Measurements from ENCODE around the gene TNFSF18.

DNA sequence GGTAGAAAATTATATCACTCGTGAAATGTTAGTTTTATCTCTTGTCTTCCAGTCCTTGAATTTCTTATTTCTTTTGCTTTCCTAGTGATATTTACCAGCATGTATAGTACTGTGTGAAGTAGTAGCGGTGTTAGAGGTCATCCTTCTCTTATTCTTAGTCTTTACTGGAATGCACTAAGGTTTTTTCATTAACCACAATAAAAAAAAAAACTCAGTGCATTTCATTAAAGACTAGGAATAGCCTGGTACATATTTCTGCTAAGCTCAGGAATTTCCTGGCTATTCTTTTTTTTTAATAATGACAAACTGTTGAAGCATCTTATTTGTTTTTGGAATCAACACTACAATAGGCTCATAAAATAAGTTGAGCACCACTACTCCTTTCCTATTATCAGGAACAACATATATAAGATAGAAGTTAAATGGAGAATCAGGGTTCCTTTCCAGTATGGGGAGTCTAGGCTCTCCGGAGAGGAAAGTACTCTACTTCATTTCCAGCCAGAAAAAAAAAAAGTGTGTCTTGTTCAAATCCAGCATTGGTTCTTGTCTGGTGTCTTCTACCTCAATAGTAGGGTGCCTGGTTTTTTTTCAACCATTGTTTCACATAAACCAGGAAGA is 60.0 kb downstream of the TNFSF18 start:
- TF ChIP-seq, protein P1, sequence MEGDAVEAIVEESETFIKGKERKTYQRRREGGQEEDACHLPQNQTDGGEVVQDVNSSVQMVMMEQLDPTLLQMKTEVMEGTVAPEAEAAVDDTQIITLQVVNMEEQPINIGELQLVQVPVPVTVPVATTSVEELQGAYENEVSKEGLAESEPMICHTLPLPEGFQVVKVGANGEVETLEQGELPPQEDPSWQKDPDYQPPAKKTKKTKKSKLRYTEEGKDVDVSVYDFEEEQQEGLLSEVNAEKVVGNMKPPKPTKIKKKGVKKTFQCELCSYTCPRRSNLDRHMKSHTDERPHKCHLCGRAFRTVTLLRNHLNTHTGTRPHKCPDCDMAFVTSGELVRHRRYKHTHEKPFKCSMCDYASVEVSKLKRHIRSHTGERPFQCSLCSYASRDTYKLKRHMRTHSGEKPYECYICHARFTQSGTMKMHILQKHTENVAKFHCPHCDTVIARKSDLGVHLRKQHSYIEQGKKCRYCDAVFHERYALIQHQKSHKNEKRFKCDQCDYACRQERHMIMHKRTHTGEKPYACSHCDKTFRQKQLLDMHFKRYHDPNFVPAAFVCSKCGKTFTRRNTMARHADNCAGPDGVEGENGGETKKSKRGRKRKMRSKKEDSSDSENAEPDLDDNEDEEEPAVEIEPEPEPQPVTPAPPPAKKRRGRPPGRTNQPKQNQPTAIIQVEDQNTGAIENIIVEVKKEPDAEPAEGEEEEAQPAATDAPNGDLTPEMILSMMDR (IDR thresholded peaks at IDR 0.05; ENCODE audit: low read depth, low read length, poor library complexity, severe bottlenecking), result no peak
- TF ChIP-seq EZH2phosphoT487 (IDR thresholded peaks at IDR 0.05; ENCODE audit: borderline replicate concordance, low read length), result no peak

Measured in DOHH2 (cell line).